ENCODE results near the gene MAPK10. TPM values are rescaled to one million over a fixed set of nuclear protein-coding genes. Genes with fewer than 3 reads are reported as not detected.

The MAPK10 gene
- total RNA-seq, 1 donor from 2014 or later = 92.6 TPM

DNA sequence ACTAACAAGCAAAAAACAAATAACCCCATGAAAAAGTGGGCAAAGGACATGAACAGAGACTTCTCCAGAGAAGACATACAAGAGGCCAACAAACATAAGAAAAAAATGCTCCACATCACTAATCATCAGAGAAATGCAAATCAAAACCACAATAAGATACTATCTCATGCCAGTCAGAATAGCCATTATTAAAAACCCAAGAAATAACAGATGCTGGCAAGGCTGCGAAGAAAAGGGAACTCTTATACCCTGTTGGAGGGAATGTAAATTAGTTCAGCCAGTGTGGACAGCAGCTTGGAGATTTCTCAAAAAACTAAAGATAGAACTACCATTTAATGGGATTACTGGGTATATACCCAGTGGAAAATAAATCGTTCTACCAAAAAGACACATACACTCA is 79.6 kb downstream of the MAPK10 start:
- TF ChIP-seq CTCF (IDR thresholded peaks at IDR 0.05; ENCODE audit: partially characterized antibody, unreplicated experiment) = no peak
- H3K9me3 Mint-ChIP-seq (ENCODE audit: unreplicated experiment) = peaks cover 1% of the 10 kb centered on the region
- peaks cover 8% of the 10 kb centered on the region for H3K4me1 Mint-ChIP-seq (ENCODE audit: low read depth, unreplicated experiment)
- peaks cover 2% of the 10 kb centered on the region for H3K27me3 Mint-ChIP-seq (ENCODE audit: unreplicated experiment)
- no peaks in the 10 kb centered on the region for H3K36me3 Mint-ChIP-seq (ENCODE audit: unreplicated experiment)
- H3K27ac Mint-ChIP-seq (ENCODE audit: unreplicated experiment) = no peak overlapping the region
- no peak overlapping the region for H3K4me3 Mint-ChIP-seq (ENCODE audit: unreplicated experiment)
- no peak for DNase-seq

DNA sequence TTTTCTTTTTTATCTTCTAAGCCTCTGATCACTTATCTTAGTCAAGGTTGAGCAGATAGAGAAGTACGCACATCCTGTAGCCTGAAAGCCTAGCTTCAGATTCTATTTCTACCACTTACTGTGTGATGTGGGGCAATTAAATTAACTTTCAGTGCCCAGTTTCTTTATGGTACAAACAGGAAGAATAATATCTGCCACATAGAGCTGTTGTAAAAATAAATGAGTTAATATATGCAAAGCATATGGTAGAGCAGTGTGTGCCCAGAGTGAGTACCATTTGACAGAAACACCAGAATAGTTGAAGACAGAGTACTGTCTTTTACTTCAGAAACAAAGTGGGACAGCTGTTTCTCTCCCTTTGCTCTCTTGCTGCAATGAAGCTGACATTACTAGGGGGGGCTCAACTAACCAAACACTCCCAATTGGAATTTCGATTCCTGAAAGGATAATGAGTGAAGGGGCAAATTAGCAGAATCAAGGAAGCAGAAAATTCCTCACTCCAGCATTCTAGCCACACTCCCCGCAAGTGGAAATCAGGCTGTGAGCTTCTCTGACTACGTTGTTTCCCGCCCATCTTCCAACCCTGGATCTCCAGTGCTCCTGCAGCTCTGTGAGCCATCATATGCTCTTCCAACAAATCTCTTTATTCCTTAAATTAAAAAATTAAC is 80.4 kb downstream of the MAPK10 start:
- TF ChIP-seq CTCF (IDR thresholded peaks at IDR 0.05; ENCODE audit: partially characterized antibody, unreplicated experiment) = no peak
- Mint-ChIP-seq H3K4me1 (ENCODE audit: low read depth, unreplicated experiment) (peaks cover 8% of the 10 kb centered on the region), H3K36me3 (ENCODE audit: unreplicated experiment) (no peaks in the 10 kb centered on the region), H3K4me3 (ENCODE audit: unreplicated experiment) (no peak overlapping the region), H3K27ac (ENCODE audit: unreplicated experiment) (no peak overlapping the region), H3K9me3 (ENCODE audit: unreplicated experiment) (peaks cover 1% of the 10 kb centered on the region), H3K27me3 (ENCODE audit: unreplicated experiment) (peaks cover 2% of the 10 kb centered on the region)
- DNase-seq = no peak

- no peak overlapping the region for H3K27ac Mint-ChIP-seq (ENCODE audit: unreplicated experiment)
- TF ChIP-seq CTCF (IDR thresholded peaks at IDR 0.05; ENCODE audit: partially characterized antibody, unreplicated experiment) = no peak
- peaks cover 8% of the 10 kb centered on the region for H3K4me1 Mint-ChIP-seq (ENCODE audit: low read depth, unreplicated experiment)
These were observed 81.7 kb downstream of the MAPK10 start for GRCh38 chr4:86278126-86278525.

DNA sequence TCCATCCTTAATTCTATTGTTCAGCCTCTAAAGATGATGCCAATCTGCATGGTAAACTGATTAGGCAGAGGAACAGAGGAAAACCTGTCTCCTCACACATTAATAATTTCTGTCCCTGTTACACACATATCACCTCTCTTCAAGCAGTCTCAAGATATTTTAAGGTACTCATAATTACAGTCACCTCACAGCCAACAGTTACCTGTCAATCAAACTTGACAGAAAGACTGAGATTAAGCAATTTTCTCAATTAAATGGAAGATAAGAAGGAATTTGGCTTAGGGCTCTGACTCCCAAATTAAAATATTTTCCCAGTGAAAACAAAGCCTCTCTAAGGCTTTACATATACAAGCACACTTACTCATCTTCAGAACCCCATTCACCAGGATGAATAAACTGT is 85.2 kb downstream of the MAPK10 start:
- no peak overlapping the region for H3K4me3 Mint-ChIP-seq (ENCODE audit: unreplicated experiment)
- DNase-seq = no peak
- H3K27ac Mint-ChIP-seq (ENCODE audit: unreplicated experiment) = no peak overlapping the region
- H3K27me3 Mint-ChIP-seq (ENCODE audit: unreplicated experiment) = no peaks in the 10 kb centered on the region
- no peak for TF ChIP-seq CTCF (IDR thresholded peaks at IDR 0.05; ENCODE audit: partially characterized antibody, unreplicated experiment)
- no peaks in the 10 kb centered on the region for H3K36me3 Mint-ChIP-seq (ENCODE audit: unreplicated experiment)
- peaks cover 3% of the 10 kb centered on the region for H3K4me1 Mint-ChIP-seq (ENCODE audit: low read depth, unreplicated experiment)
- peaks cover 1% of the 10 kb centered on the region for H3K9me3 Mint-ChIP-seq (ENCODE audit: unreplicated experiment)

More at GRCh38 chr4:86278126-86278525, 81.7 kb downstream of the MAPK10 start:
- H3K9me3 Mint-ChIP-seq (ENCODE audit: unreplicated experiment) = peaks cover 1% of the 10 kb centered on the region
- H3K27me3 Mint-ChIP-seq (ENCODE audit: unreplicated experiment) = peaks cover 2% of the 10 kb centered on the region
- no peak for DNase-seq
- no peak overlapping the region for H3K4me3 Mint-ChIP-seq (ENCODE audit: unreplicated experiment)
- no peaks in the 10 kb centered on the region for H3K36me3 Mint-ChIP-seq (ENCODE audit: unreplicated experiment)

DNA sequence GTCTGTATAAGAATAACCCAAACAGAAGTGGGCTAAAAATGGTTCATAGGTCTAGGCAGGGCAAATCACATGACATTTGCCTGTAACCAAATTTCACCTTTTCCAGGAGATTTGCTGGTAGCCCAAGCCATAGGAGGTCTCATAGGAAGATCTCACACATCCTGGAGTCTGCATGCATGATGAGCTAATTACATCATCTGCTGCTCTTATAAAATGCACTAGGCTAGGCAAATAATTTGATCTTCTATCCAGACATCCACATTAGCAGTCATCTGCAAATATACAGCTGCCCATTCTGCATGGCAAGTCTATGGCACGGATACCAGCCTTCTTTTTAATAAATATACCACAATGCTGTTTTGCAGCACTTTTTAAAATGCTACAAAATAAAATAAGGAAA is 87.2 kb downstream of the MAPK10 start:
- Mint-ChIP-seq H3K36me3 (ENCODE audit: unreplicated experiment) (no peaks in the 10 kb centered on the region), H3K27me3 (ENCODE audit: unreplicated experiment) (no peaks in the 10 kb centered on the region), H3K4me3 (ENCODE audit: unreplicated experiment) (no peak overlapping the region), H3K27ac (ENCODE audit: unreplicated experiment) (no peak overlapping the region), H3K9me3 (ENCODE audit: unreplicated experiment) (peaks cover 1% of the 10 kb centered on the region), H3K4me1 (ENCODE audit: low read depth, unreplicated experiment) (no peaks in the 10 kb centered on the region)
- no peak for DNase-seq
- TF ChIP-seq CTCF (IDR thresholded peaks at IDR 0.05; ENCODE audit: partially characterized antibody, unreplicated experiment) = no peak

Measured in glutamatergic neuron (in vitro differentiated cells).